Loucy (cell line): ENCODE data around the gene SLC22A4.

Experiments
- H2AFZ ChIP-seq: fragments of 200-600 bp; sonication (generic); 2 replicates; pipeline ENCODE4 v1.6.0; 2016; ENCODE audit warnings: antibody characterized with exemption, mild to moderate bottlenecking, low read length, moderate library complexity
- H3F3A ChIP-seq: fragments of 200-600 bp; 2 replicates; pipeline ENCODE4 v1.6.0; 2016; ENCODE audit warnings: antibody characterized with exemption, low read depth, mild to moderate bottlenecking
- H3K27me3 ChIP-seq: fragments of 200-600 bp; sonication (generic); 2 replicates; pipeline ENCODE4 v1.6.1; 2014; ENCODE audit warnings: low read length, mild to moderate bottlenecking; ENCODE audit not compliant: insufficient read depth, poor library complexity, severe bottlenecking
- H3K36me3 ChIP-seq: fragments of 200-600 bp; sonication (generic); 2 replicates; pipeline ENCODE4 v1.6.1; 2016; ENCODE audit warnings: low read length; ENCODE audit not compliant: insufficient read depth
- H3K4me1 ChIP-seq: fragments of 200-600 bp; sonication (generic); 2 replicates; pipeline ENCODE4 v1.5.1; 2014; ENCODE audit warnings: low read length, mild to moderate bottlenecking; ENCODE audit not compliant: insufficient read depth, poor library complexity, severe bottlenecking
- H3K4me2 ChIP-seq: fragments of 200-600 bp; sonication (generic); 2 replicates; pipeline ENCODE4 v1.6.0; 2014; ENCODE audit warnings: antibody characterized with exemption, low read length, low read depth, mild to moderate bottlenecking; ENCODE audit not compliant: poor library complexity, severe bottlenecking
- H3K4me3 ChIP-seq: fragments of 200-600 bp; sonication (generic); 2 replicates; pipeline ENCODE4 v1.5.1; 2014; ENCODE audit warnings: low read length, mild to moderate bottlenecking, mixed read lengths; ENCODE audit not compliant: poor library complexity, severe bottlenecking
- H3K79me2 ChIP-seq: fragments of 200-600 bp; sonication (generic); 2 replicates; pipeline ENCODE4 v1.6.1; 2014; ENCODE audit warnings: low read length; ENCODE audit not compliant: insufficient read depth
- H3K9ac ChIP-seq: fragments of 200-600 bp; sonication (generic); 2 replicates; pipeline ENCODE4 v1.6.0; 2014; ENCODE audit warnings: mild to moderate bottlenecking, low read depth, low read length, moderate library complexity; ENCODE audit not compliant: poor library complexity, severe bottlenecking
- H3K9me2 ChIP-seq: fragments of 200-600 bp; sonication (generic); replicated peaks from 2 replicates; pipeline ENCODE4 v1.6.1; 2016; ENCODE audit warnings: low read depth, low read length, mixed read lengths
- H3K9me3 ChIP-seq: fragments of 200-600 bp; sonication (generic); 2 replicates; pipeline ENCODE4 v1.6.1; 2014; ENCODE audit warnings: mild to moderate bottlenecking, antibody characterized with exemption, low read length, low read depth; ENCODE audit not compliant: insufficient read depth
- H4K20me1 ChIP-seq: fragments of 200-600 bp; sonication (generic); 2 replicates; pipeline ENCODE4 v1.6.0; 2014; ENCODE audit warnings: antibody characterized with exemption, low read length, mild to moderate bottlenecking; ENCODE audit not compliant: insufficient read depth, poor library complexity, severe bottlenecking
- EZH2phosphoT487 ChIP-seq: fragments of 200-600 bp; IDR thresholded peaks from 2 replicates; pipeline ENCODE4 v1.6.1; 2018; ENCODE audit warnings: antibody characterized with exemption, mild to moderate bottlenecking, moderate library complexity, borderline replicate concordance
- TF ChIP-seq, protein P1 (sequence below): fragments of 200-600 bp; sonication (generic); conservative IDR thresholded peaks from 2 replicates; pipeline ENCODE4 v1.5.1; 2014; ENCODE audit warnings: mild to moderate bottlenecking, antibody characterized with exemption, low read length

Gene SLC22A4

DNA sequence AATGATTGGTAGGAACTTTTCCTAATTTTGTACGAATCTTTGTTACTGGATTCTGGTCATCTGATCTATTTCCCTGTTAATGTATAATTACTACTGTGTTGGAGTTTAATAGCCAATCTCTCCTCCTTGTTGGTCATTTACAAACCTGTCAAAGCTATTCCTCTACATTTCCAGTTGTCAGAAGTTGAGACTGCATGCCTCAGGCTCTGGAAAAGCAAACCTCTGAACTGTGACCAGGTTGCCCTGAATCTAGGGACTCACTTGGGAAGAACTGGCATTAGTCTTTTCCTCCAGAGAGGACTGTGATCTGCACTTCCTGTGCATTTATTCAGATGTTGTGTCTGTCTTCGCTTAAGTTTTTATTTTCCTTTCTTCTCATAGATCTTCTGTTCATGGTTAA, 20.6 kb upstream of the SLC22A4 start:
- H3K9ac ChIP-seq, result no peak overlapping the region
- H3F3A ChIP-seq, result no peaks in the 10 kb centered on the region
- no peak for TF ChIP-seq EZH2phosphoT487
- TF ChIP-seq, protein P1, sequence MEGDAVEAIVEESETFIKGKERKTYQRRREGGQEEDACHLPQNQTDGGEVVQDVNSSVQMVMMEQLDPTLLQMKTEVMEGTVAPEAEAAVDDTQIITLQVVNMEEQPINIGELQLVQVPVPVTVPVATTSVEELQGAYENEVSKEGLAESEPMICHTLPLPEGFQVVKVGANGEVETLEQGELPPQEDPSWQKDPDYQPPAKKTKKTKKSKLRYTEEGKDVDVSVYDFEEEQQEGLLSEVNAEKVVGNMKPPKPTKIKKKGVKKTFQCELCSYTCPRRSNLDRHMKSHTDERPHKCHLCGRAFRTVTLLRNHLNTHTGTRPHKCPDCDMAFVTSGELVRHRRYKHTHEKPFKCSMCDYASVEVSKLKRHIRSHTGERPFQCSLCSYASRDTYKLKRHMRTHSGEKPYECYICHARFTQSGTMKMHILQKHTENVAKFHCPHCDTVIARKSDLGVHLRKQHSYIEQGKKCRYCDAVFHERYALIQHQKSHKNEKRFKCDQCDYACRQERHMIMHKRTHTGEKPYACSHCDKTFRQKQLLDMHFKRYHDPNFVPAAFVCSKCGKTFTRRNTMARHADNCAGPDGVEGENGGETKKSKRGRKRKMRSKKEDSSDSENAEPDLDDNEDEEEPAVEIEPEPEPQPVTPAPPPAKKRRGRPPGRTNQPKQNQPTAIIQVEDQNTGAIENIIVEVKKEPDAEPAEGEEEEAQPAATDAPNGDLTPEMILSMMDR, result no peak
- no peaks in the 10 kb centered on the region for H3K79me2 ChIP-seq
- H2AFZ ChIP-seq, result 0 out of 2 replicates have a peak overlapping the region, but pooled peaks have one; percentile 57
- no peaks in the 10 kb centered on the region for H3K36me3 ChIP-seq
- H3K27me3 ChIP-seq, result no peaks in the 10 kb centered on the region
- no peak overlapping the region for H3K4me2 ChIP-seq
- no peak overlapping the region for H3K4me3 ChIP-seq
- peaks cover 3% of the 10 kb centered on the region for H3K4me1 ChIP-seq
- H4K20me1 ChIP-seq, result no peaks in the 10 kb centered on the region
- H3K9me2 ChIP-seq, result no peaks in the 10 kb centered on the region
- H3K9me3 ChIP-seq, result no peaks in the 10 kb centered on the region

DNA sequence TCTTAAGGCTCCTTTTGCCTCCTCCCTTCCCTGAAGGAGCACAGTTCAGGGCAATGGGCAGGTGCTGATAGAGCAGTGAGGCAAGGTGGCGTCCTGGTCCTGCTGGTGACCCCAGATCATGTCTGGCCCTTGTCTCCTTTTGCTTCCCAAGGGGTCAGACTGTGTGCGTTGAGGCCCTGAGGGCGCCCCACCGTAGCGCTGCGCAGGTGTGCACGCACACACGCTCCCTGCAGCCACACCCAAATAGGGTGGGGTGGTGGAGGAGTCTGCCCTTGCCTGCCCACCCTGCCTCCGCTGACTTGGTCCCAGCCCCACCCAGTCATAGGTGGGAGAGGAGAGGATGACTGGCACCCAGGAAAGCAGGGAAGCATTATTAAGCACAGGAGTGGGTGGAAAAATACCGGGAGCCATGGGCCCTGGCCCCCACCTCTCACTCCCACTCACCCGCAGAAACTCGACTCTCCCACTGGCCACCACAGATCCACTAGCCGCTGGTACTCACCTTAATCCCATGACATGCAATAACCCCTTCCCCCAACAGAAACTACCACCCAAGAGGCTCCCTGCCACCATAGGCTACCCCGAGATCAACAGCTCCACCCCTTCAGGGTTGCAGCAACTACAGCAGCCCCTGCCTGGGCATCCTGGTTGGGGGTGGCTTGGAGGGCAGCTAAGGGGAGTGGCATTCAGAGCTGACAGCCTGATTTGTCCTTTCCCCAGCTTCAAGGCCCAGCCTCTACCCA, 20.0 kb upstream of the SLC22A4 start:
- no peaks in the 10 kb centered on the region for H3K9me2 ChIP-seq
- no peaks in the 10 kb centered on the region for H4K20me1 ChIP-seq
- no peaks in the 10 kb centered on the region for H3F3A ChIP-seq
- no peak overlapping the region for H3K9ac ChIP-seq
- TF ChIP-seq EZH2phosphoT487, result no peak
- TF ChIP-seq, protein P1, result no peak
- no peaks in the 10 kb centered on the region for H3K27me3 ChIP-seq
- H3K79me2 ChIP-seq, result no peaks in the 10 kb centered on the region
- H2AFZ ChIP-seq, result no peak overlapping the region
- no peak overlapping the region for H3K4me2 ChIP-seq
- no peaks in the 10 kb centered on the region for H3K36me3 ChIP-seq
- no peaks in the 10 kb centered on the region for H3K9me3 ChIP-seq
- H3K4me3 ChIP-seq, result no peak overlapping the region
- H3K4me1 ChIP-seq, result peaks cover 3% of the 10 kb centered on the region

DNA sequence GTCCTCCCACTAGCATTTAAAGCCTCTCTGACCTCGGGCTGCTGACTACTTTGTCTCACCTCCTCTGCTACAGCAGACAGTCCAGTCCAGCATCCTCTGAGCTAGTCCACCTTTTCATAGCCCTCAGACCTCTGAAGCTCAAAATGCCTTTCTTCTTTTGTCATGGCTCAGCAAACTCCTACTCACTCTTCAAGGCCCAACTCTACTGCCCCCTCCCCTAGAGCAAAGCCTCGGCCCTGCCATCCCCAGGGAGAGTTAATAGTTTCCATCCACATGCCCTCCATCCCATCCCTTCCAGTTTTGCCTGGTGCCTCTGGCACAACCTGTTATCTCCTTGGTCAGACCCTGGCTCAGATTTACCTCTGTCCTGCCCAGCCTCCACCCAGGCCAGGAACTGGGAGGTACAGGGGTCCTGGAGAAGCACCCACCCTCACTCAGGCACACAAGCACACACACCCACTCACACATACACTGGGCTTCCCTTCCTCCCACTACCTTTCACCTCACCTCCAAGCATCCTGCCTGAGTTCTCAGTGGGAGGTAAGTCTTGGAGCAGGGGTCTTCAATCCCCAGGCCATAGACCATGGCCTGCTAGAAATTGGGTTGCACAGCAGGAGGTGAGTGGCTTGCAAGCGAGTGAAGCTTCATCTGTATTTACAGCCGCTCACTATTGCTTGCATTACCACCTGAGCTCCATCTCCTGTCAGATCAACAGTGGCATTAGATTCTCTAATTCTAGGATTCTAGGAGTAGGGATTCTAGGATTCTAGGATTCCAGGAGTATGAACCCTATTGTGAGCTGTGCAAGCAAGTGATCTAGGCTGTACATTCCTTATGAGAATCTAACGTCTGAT, 18.6 kb upstream of the SLC22A4 start:
- Histone ChIP-seq H4K20me1 (no peaks in the 10 kb centered on the region), H3K36me3 (no peaks in the 10 kb centered on the region), H3K4me1 (no peaks in the 10 kb centered on the region), H3K9me2 (no peaks in the 10 kb centered on the region), H3K4me2 (no peak overlapping the region), H3K4me3 (no peak overlapping the region), H3K9me3 (no peaks in the 10 kb centered on the region), H3K27me3 (no peaks in the 10 kb centered on the region), H3K79me2 (no peaks in the 10 kb centered on the region), H2AFZ (no peak overlapping the region), H3K9ac (no peak overlapping the region), H3F3A (no peaks in the 10 kb centered on the region)
- TF ChIP-seq, protein P1, result no peak
- no peak for TF ChIP-seq EZH2phosphoT487
